CD14-positive monocyte (primary cell): Measurements from ENCODE around the gene PROC. TPM values are rescaled to one million over a fixed set of nuclear protein-coding genes. Genes with fewer than 3 reads are reported as not detected.

ENCODE experiments used
- DNase-seq, 3 donors: peaks; one replicate each; pipeline ENCODE4 v3.0.0-alpha.2; 2011 to 2022
- H2AFZ ChIP-seq: 2 replicates; pipeline ENCODE4 v1.6.0; 2012; ENCODE audit warnings: mild to moderate bottlenecking, low read depth, low read length, inconsistent platforms; ENCODE audit not compliant: insufficient read depth, poor library complexity, severe bottlenecking
- H3K27ac ChIP-seq, 2 donors: 1 replicate in 1 of 2; 2 replicates in 1 of 2; pipeline ENCODE4 v1.5.1; 2012 to 2013; ENCODE audit warnings: low read length in 2 of 2, control low read depth in 1 of 2, inconsistent platforms in 1 of 2, low read depth in 1 of 2, mild to moderate bottlenecking in 1 of 2
- H3K27me3 ChIP-seq, 2 donors: one replicate each; pipeline versions ENCODE4 v1.6.0 to v1.6.1; 2011 to 2013; ENCODE audit warnings: low read length in 2 of 2; ENCODE audit not compliant: control insufficient read depth in 2 of 2, insufficient read depth in 2 of 2
- H3K36me3 ChIP-seq, 2 donors: replicated peaks in 1 of 2; 1 replicate in 1 of 2; 2 replicates in 1 of 2; pipeline versions ENCODE4 v1.5.1 to v1.6.1; 2012 to 2013; ENCODE audit warnings: low read length in 2 of 2, control low read depth in 1 of 2, inconsistent platforms in 1 of 2, mild to moderate bottlenecking in 1 of 2; ENCODE audit not compliant: insufficient read depth in 2 of 2, control insufficient read depth in 1 of 2
- H3K4me1 ChIP-seq, 2 donors: 1 replicate in 1 of 2; 2 replicates in 1 of 2; pipeline versions ENCODE4 v1.5.1 to v1.6.1; 2012 to 2013; ENCODE audit warnings: low read length in 2 of 2, control low read depth in 1 of 2, inconsistent platforms in 1 of 2, mild to moderate bottlenecking in 1 of 2, moderate library complexity in 1 of 2; ENCODE audit not compliant: insufficient read depth in 2 of 2, control insufficient read depth in 1 of 2
- H3K4me2 ChIP-seq: replicated peaks from 2 replicates; pipeline ENCODE3; 2012; ENCODE audit warnings: low read length, moderate library complexity, mild to moderate bottlenecking; ENCODE audit not compliant: poor library complexity, severe bottlenecking; ENCODE audit errors: extremely low read depth
- H3K4me3 ChIP-seq, 3 experiments: fragments of 200-600 bp in 1 of 3; sonication (generic) in 1 of 3; replicated peaks in 1 of 3; 1 replicate in 2 of 3; 2 replicates in 1 of 3; pipeline ENCODE4 v1.5.1; 2011 to 2013; ENCODE audit warnings: low read length in 3 of 3, mild to moderate bottlenecking in 3 of 3, control low read depth in 2 of 3, low read depth in 2 of 3, inconsistent platforms in 1 of 3, moderate library complexity in 1 of 3
- H3K79me2 ChIP-seq: 2 replicates; pipeline ENCODE4 v1.6.0; 2012; ENCODE audit warnings: mild to moderate bottlenecking, control low read depth, inconsistent platforms, low read length, moderate library complexity; ENCODE audit not compliant: insufficient read depth
- H3K9ac ChIP-seq: 2 replicates; pipeline ENCODE4 v1.6.0; 2017; ENCODE audit warnings: low read length, mild to moderate bottlenecking; ENCODE audit not compliant: insufficient read depth, poor library complexity, severe bottlenecking
- H3K9me3 ChIP-seq, 2 donors: replicated peaks in 1 of 2; 1 replicate in 1 of 2; 2 replicates in 1 of 2; pipeline versions ENCODE4 v1.5.1 to v1.6.1; 2012 to 2013; ENCODE audit warnings: low read length in 2 of 2, control low read depth in 1 of 2; ENCODE audit not compliant: control insufficient read depth in 1 of 2, insufficient read depth in 1 of 2
- H4K20me1 ChIP-seq: 2 replicates; pipeline ENCODE4 v1.6.0; 2012; ENCODE audit warnings: mild to moderate bottlenecking, low read length, control low read depth, moderate library complexity; ENCODE audit not compliant: insufficient read depth
- H3K27ac Mint-ChIP-seq, 7 donors: one replicate each; pipeline ENCODE4 v1.8.0; 2020; ENCODE audit warnings: mild to moderate bottlenecking in 7 of 7, mixed read lengths in 7 of 7, moderate library complexity in 6 of 7, inconsistent platforms in 2 of 7
- H3K27me3 Mint-ChIP-seq, 3 donors: one replicate each; pipeline ENCODE4 v1.8.0; 2021 to 2022; ENCODE audit warnings: low read depth in 3 of 3, mild to moderate bottlenecking in 3 of 3, mixed read lengths in 3 of 3, moderate library complexity in 3 of 3, inconsistent platforms in 1 of 3
- H3K36me3 Mint-ChIP-seq, 2 donors: one replicate each; pipeline ENCODE4 v1.8.0; 2020; ENCODE audit warnings: mixed read lengths in 2 of 2, inconsistent platforms in 1 of 2, mild to moderate bottlenecking in 1 of 2
- H3K4me1 Mint-ChIP-seq: one replicate; pipeline ENCODE4 v1.8.0; 2020; ENCODE audit warnings: mild to moderate bottlenecking, mixed read lengths
- H3K4me3 Mint-ChIP-seq, 2 donors: one replicate each; pipeline ENCODE4 v1.8.0; 2020; ENCODE audit warnings: mild to moderate bottlenecking in 2 of 2, mixed read lengths in 2 of 2, moderate library complexity in 1 of 2
- H3K9me3 Mint-ChIP-seq, 7 donors: one replicate each; pipeline ENCODE4 v1.8.0; 2020 to 2022; ENCODE audit warnings: mixed read lengths in 7 of 7, mild to moderate bottlenecking in 6 of 7, moderate library complexity in 6 of 7, inconsistent platforms in 2 of 7
- WGBS: methylation state at CpG from one replicate; pipeline ENCODE4 v1.1.5; 2013; ENCODE audit warnings: missing lambda C conversion rate; ENCODE audit not compliant: insufficient coverage; 5-methylcytosine and 5-hydroxymethylcytosine counted together
- intact Hi-C, 2 donors: fragments of 100-400 bp; cut with micrococcal nuclease; formaldehyde crosslinking; loops; one replicate each; pipeline versions ENCODE4 v1.15.0 to v1.15.1; 2023
- polyA plus RNA-seq, 3 donors: library from polyadenylated mRNA; depleted of rRNA in 1 of 3; unstranded in 2 of 3; stranded (reverse) in 1 of 3; fragments of 300-500 nt in 2 of 3; fragments of >200 nt in 1 of 3; fragmentation: Illumina TruSeq in 2 of 3; gene quantifications; 1 replicate in 2 of 3; 2 replicates in 1 of 3; pipeline ENCODE4 v1.2.3, GENCODE V29; 2012 to 2021
- TF ChIP-seq, protein P1 (sequence below): fragments of 200-600 bp; IDR thresholded peaks from one replicate; pipeline ENCODE4 v1.8.0; 2022; ENCODE audit warnings: antibody characterized with exemption, mild to moderate bottlenecking

Gene PROC
- polyA plus RNA-seq, 3 donors, result 0.69 TPM; not detected in 2

DNA sequence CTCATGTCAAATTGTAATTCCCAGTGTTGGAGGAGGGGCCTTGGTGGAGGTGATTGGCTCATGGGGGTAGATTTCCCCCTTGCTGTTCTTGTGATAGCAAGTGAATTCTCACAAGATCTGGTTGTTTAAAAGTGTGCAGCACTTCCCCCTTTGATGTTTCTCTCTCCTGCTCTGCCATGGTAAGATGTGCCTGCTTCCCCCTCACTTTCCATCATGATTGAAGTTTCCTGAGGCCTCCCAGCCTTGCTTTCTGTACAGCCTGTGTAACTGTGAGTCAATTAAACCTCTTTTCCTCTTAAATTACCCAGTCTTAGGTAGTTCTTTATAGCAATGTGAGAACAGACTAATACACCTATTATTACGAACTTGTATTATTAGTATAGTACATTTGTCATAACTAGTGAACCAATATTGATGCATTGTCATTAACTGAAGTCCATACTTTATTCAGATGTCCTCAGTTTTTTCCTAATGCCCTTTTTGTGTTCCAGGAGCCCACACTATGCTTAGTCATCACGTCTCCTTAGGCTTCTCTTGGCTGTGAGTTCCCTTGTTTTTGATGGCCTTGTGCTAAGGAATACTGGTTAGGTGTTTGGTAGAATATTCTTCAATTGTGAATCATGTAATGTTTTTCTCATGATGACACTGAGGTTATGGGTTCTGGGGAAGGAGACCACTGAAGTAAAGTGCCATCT is 25.9 kb upstream of the PROC start:
- no peak for DNase-seq
- H3K9me3 ChIP-seq, result no peaks in the 10 kb centered on the region
- H3K79me2 ChIP-seq, result peaks cover 3% of the 10 kb centered on the region
- peak overlapping the region in 5 of 7 donors; percentile 18 to 71 (median 65) for H3K27ac Mint-ChIP-seq
- H3K4me3 Mint-ChIP-seq, result no peak overlapping the region
- intact Hi-C loops, result no loop called here
- H4K20me1 ChIP-seq, result no peaks in the 10 kb centered on the region
- H3K36me3 Mint-ChIP-seq, result peaks cover 0 to 4% of the 10 kb centered on the region in 2 donors
- no peak overlapping the region for H2AFZ ChIP-seq
- H3K36me3 ChIP-seq, result no peaks in the 10 kb centered on the region
- peaks cover 29 to 34% of the 10 kb centered on the region in 2 donors for H3K4me1 ChIP-seq
- H3K27ac ChIP-seq, result no peak overlapping the region
- H3K27me3 ChIP-seq, result no peaks in the 10 kb centered on the region
- no CpG with 5 or more reads among the region's 2 CpGs for WGBS
- no peak overlapping the region for H3K4me2 ChIP-seq
- TF ChIP-seq, protein P1, sequence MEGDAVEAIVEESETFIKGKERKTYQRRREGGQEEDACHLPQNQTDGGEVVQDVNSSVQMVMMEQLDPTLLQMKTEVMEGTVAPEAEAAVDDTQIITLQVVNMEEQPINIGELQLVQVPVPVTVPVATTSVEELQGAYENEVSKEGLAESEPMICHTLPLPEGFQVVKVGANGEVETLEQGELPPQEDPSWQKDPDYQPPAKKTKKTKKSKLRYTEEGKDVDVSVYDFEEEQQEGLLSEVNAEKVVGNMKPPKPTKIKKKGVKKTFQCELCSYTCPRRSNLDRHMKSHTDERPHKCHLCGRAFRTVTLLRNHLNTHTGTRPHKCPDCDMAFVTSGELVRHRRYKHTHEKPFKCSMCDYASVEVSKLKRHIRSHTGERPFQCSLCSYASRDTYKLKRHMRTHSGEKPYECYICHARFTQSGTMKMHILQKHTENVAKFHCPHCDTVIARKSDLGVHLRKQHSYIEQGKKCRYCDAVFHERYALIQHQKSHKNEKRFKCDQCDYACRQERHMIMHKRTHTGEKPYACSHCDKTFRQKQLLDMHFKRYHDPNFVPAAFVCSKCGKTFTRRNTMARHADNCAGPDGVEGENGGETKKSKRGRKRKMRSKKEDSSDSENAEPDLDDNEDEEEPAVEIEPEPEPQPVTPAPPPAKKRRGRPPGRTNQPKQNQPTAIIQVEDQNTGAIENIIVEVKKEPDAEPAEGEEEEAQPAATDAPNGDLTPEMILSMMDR, result no peak
- peaks cover 34% of the 10 kb centered on the region for H3K4me1 Mint-ChIP-seq
- H3K9ac ChIP-seq, result no peak overlapping the region
- H3K9me3 Mint-ChIP-seq, result peaks cover 0 to 3% (median 0%) of the 10 kb centered on the region in 7 donors
- H3K4me3 ChIP-seq, result no peak overlapping the region
- H3K27me3 Mint-ChIP-seq, result peaks cover 0 to 2% (median 1%) of the 10 kb centered on the region in 3 donors

DNA sequence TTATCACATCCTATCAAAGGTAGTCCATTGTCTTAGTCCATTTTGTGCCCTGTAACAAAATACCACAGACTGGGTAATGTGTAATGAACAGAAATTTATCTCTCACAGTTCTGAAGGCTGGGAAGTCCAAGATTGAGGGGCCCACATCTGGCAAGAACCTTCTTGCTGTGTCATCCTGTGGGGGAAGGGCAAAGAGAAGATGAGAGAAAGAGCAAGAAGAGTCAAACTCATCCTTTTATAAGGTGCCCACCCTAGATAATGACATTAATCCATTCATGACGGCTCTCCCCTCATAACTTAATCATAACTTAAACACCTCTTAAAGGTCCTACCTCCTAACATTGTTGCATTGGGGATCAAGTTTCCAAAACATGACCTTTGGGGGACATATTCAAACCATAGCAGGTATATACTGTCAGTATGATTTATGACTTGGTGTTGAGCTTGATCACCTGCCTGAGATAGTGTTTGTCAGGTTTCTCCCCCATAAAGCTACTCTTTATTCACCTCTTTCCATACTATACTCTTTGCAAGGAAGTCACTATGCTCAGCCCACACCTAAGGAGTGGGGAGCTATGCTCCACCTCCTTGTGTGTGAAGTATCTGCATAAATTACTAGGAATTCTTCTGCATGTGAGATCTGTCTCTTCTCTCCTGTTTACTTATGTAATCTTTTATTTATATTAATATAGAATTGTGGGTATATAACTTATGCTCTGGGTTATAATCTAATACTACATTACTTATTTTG is 25.2 kb upstream of the PROC start:
- Histone ChIP-seq H3K79me2 (no peaks in the 10 kb centered on the region), H4K20me1 (no peaks in the 10 kb centered on the region), H3K27me3 (no peaks in the 10 kb centered on the region), H3K4me2 (no peak overlapping the region), H3K9ac (no peak overlapping the region), H3K4me3 (no peak overlapping the region), H3K9me3 (no peaks in the 10 kb centered on the region), H3K36me3 (no peaks in the 10 kb centered on the region), H3K4me1 (peaks cover 32 to 41% of the 10 kb centered on the region in 2 donors), H3K27ac (no peak overlapping the region), H2AFZ (no peak overlapping the region)
- Mint-ChIP-seq H3K36me3 (peaks cover 0 to 4% of the 10 kb centered on the region in 2 donors), H3K4me1 (peaks cover 42% of the 10 kb centered on the region), H3K4me3 (no peak overlapping the region), H3K27me3 (peaks cover 0 to 2% (median 1%) of the 10 kb centered on the region in 3 donors), H3K9me3 (peaks cover 0 to 3% (median 0%) of the 10 kb centered on the region in 7 donors), H3K27ac (peak overlapping the region in 1 of 7 donors; percentile 65)
- intact Hi-C loops, result no loop called here
- 100% methylated on average over 1 of the region's 1 CpG for WGBS
- no peak for DNase-seq
- TF ChIP-seq, protein P1, result no peak
